ENCODE measurements around the gene STK38.
"Not testable (repeated sequence)": the region's sequence is repeated elsewhere in the genome, so short reads cannot be mapped to it uniquely, and the experiment has no call there.

The STK38 gene
- total RNA-seq = 61.0 to 427 (median 305) reads per million in 3 experiments

- peak; percentile 83 for DNase-seq
Measured at GRCh38 chr6:36546920-36547645, at the start of gene STK38. Gene STK38, minus strand, starts transcription at chr6:36547479. Its CDS starts 7,277 bp downstream, at chr6:36540202.

- no peak for DNase-seq
Measured at GRCh38 chr6:36596356-36596755, 49.1 kb upstream of the STK38 start.

GRCh38 chr6:36594816-36595643 is 47.8 kb upstream of the STK38 start:
- peak; percentile 37 for DNase-seq

GRCh38 chr6:36594029-36594815 is 46.9 kb upstream of the STK38 start, which contains the start of gene SRSF3:
Gene SRSF3, plus strand, starts transcription at chr6:36594362. Its CDS starts 2,401 bp downstream, at chr6:36596763.
- DNase-seq = peak; percentile 98

- no peak for DNase-seq
Measured at GRCh38 chr6:36593569-36594028, 46.3 kb upstream of the STK38 start.

- DNase-seq = no peak
Measured at GRCh38 chr6:36592221-36592655, 45.0 kb upstream of the STK38 start.

- no peak for DNase-seq
Measured at GRCh38 chr6:36590237-36590636, 43.0 kb upstream of the STK38 start.

GRCh38 chr6:36589025-36589400 is 41.7 kb upstream of the STK38 start:
- not testable (repeated sequence) for DNase-seq

GRCh38 chr6:36586606-36587005 is 39.3 kb upstream of the STK38 start:
- DNase-seq = no peak

GRCh38 chr6:36581716-36582115 is 34.4 kb upstream of the STK38 start:
- DNase-seq = no peak

- no peak for DNase-seq
Measured at GRCh38 chr6:36580184-36580526, 32.9 kb upstream of the STK38 start.

- DNase-seq = no peak
Measured at GRCh38 chr6:36578431-36578830, 31.2 kb upstream of the STK38 start.

- no peak for DNase-seq
Measured at GRCh38 chr6:36578030-36578429, 30.8 kb upstream of the STK38 start.

GRCh38 chr6:36577301-36577700 is 30.0 kb upstream of the STK38 start:
- no peak for DNase-seq

GRCh38 chr6:36576578-36576977 is 29.3 kb upstream of the STK38 start:
- no peak for DNase-seq

GRCh38 chr6:36574679-36575078 is 27.4 kb upstream of the STK38 start:
- DNase-seq = no peak

GRCh38 chr6:36572353-36573311 is 25.4 kb upstream of the STK38 start:
- not testable (repeated sequence) for DNase-seq

- DNase-seq = no peak
Measured at GRCh38 chr6:36571122-36572043, 24.1 kb upstream of the STK38 start.

- no peak for DNase-seq
Measured at GRCh38 chr6:36570264-36570663, 23.0 kb upstream of the STK38 start.

GRCh38 chr6:36566418-36566905 is 19.2 kb upstream of the STK38 start:
- no peak for DNase-seq

GRCh38 chr6:36563928-36564284 is 16.6 kb upstream of the STK38 start:
- no peak for DNase-seq

All from central memory CD4-positive, alpha-beta T cell (primary cell).